D721Med (cell line): ENCODE data around the gene GHRHR.

Source experiments
- DNase-seq: peaks from one replicate; pipeline ENCODE4 v3.0.0; 2011; ENCODE audit warnings: low spot score; ENCODE audit not compliant: insufficient read length
- FAIRE-seq: peaks from 2 replicates; lab custom pipeline; 2011; peaks lifted over from hg19 to GRCh38; lab: Jason Lieb, UNC
- TF ChIP-seq, protein P1 (sequence below): IDR thresholded peaks from 2 replicates; pipeline ENCODE4 v1.5.1; 2012; ENCODE audit warnings: mild to moderate bottlenecking, control low read depth; ENCODE audit not compliant: insufficient read depth; ENCODE audit errors: missing control alignments

The GHRHR gene

DNA sequence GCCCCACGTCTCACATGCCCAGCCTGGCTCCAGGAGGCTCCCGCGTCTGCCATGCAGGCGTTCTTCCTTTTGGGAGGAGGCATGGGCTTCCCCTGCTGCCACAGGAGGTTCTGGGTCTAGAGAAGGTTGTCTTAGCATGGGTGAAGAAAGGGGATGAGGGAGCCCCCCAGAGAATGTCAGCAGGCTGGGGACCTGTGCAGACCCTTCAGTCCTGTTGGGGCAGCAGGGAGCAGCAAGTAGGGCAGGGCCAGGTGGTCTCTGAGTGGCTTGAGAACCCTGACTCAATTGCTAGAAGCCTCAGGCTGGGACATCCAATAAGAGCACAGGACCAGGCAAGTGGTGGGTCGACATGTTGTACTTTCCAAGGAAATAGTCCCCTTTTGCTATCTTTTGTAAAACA lies 54.0 kb downstream of the GHRHR start:
- no peak for FAIRE-seq
- TF ChIP-seq, protein P1, sequence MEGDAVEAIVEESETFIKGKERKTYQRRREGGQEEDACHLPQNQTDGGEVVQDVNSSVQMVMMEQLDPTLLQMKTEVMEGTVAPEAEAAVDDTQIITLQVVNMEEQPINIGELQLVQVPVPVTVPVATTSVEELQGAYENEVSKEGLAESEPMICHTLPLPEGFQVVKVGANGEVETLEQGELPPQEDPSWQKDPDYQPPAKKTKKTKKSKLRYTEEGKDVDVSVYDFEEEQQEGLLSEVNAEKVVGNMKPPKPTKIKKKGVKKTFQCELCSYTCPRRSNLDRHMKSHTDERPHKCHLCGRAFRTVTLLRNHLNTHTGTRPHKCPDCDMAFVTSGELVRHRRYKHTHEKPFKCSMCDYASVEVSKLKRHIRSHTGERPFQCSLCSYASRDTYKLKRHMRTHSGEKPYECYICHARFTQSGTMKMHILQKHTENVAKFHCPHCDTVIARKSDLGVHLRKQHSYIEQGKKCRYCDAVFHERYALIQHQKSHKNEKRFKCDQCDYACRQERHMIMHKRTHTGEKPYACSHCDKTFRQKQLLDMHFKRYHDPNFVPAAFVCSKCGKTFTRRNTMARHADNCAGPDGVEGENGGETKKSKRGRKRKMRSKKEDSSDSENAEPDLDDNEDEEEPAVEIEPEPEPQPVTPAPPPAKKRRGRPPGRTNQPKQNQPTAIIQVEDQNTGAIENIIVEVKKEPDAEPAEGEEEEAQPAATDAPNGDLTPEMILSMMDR: no peak
- DNase-seq: no peak

DNA sequence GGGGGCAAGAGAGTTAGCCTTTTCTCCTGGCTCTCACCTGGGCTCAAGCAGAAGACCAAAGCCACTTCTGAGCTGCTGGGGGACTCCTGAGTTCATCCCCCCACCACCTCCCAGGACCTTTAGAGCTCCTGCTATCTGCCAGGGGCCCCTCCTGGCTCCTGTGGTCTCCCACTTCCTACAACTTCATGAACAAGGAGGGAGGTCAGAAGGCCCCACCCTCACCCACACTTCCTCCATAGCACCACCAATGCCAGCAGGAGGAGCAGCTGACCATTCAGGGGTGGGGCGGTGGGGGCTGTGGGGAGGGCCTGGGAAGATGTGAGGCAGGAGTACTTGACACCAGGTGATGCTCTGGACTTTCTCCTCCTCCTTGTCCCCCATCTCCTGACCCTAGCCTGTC lies 55.8 kb downstream of the GHRHR start:
- FAIRE-seq (no peak), DNase-seq (no peak)
- TF ChIP-seq, protein P1: no peak

DNA sequence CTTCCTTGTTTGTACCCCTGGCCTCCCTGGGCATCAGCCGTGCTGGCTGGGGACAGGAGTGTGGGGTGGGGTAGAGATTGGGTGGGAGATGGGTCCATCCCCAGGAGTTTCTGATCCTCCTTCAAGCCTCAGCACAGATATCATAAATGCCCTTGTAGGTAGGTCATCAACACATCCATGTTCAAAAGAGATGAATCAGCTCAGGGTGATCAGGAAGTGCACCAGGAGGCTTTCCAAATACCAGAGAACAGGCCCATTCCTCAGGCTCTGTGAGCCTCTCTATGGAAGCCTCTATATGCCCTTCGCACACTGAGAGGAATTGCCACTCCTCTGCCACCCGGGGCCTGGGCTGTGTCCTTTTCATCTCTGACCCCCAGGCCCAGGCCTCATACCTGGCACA lies 56.4 kb downstream of the GHRHR start:
- TF ChIP-seq, protein P1: no peak
- no peak for DNase-seq
- FAIRE-seq: no peak

DNA sequence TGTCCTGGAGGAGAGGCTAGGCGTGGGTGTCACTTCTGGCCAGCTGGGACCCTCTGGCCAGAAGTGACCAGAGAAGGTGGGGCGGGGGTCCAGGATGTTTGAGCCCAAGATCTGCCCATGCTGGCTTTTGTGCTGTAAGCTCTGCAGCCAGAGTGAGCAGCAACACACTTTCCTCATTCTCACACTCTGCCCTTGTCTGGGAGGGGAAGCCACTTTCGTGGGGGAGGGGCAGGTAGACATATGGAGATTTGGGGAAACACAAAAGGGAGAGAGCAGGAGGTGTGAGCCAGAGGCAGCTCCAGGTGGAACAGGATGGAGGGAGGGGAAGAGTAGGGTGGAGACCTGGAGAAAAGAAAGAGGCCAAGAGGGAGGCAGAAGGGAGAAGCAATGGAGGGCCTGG lies 56.9 kb downstream of the GHRHR start:
- DNase-seq: no peak
- TF ChIP-seq, protein P1: no peak
- FAIRE-seq: no peak

DNA sequence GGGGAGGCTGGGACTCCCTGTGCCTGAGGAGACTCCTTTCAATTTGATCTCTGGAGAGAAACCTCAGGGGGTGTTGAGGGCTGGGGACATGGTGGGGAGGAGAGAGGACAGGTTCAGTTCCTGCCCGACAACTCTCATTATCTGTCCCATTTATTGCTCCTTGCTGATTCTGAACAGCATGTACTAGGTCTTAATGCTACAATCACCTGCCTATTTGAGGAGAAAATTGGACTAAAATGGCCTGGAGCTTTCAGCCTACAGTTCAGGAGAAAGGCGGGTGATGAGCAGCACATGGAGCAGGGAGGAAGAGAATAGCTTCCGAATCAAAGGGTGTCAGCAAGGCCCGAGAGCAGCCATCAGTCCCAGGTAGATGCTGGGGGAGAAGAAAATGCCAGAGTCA lies 58.4 kb downstream of the GHRHR start:
- FAIRE-seq (no peak), DNase-seq (no peak)
- TF ChIP-seq, protein P1: no peak

DNA sequence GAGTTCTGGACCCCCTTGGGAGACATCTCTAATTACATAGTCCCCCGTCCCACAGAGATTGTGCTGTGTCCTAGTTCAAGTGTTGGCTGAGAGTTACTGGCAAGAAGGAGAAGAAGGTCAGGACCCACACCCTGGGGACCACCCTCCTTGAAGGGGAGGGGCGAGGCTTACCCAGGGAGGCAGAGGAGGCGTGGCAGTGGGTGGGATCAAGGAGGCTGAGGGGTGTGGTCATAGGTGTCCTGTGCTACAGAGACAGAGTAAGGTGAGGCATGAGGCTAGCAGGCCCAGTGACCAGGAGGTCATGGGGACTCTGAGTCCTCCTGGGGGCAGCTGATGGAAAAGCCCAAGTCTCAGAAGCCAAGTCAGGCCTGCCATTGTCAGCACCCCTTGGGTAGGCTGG lies 59.0 kb downstream of the GHRHR start:
- TF ChIP-seq, protein P1: no peak
- no peak for DNase-seq
- FAIRE-seq: no peak

DNA sequence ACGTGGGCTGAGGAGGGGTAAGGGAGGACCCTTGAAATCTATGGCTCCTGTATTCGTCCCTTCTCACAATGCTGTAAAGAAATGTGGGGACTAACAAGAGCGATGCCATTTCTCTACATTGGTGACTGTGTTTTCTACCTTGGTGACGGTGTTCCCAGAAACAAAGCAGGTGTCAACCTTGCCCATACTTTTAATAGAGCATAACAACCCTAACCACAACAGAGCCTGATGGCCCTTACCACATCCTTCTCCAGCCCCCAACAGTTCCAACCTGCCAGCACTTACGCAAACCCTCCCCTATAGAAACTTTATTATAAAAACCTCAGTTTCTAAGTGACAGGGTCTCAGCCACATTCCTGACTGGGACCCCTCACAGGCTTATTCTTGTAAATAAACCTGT lies 60.1 kb downstream of the GHRHR start:
- DNase-seq (no peak), FAIRE-seq (no peak)
- TF ChIP-seq, protein P1: no peak
